GM12874 (cell line): ENCODE results near the gene GRIA3.
A peak's percentile ranks its signal among the peaks of the same experiment; 100 is the strongest.

ENCODE experiments used
- CTCF ChIP-seq: IDR thresholded peaks from 2 replicates; pipeline ENCODE4 v1.5.1; 2011; ENCODE audit warnings: low read depth, mild to moderate bottlenecking, control low read depth, low read length, moderate library complexity; ENCODE audit not compliant: insufficient read depth

Gene GRIA3

GRCh38 chrX:123159403-123159802 lies 24.7 kb upstream of the GRIA3 start:
- no peak for TF ChIP-seq CTCF

GRCh38 chrX:123167621-123168020 lies 16.5 kb upstream of the GRIA3 start:
- TF ChIP-seq CTCF: no peak

GRCh38 chrX:123169247-123169901 lies 14.7 kb upstream of the GRIA3 start:
- TF ChIP-seq CTCF: no peak

- TF ChIP-seq CTCF: no peak
Observed at GRCh38 chrX:123170546-123170945, 13.5 kb upstream of the GRIA3 start.

GRCh38 chrX:123171781-123172180 lies 12.3 kb upstream of the GRIA3 start:
- no peak for TF ChIP-seq CTCF

GRCh38 chrX:123172869-123173268 lies 11.2 kb upstream of the GRIA3 start:
- no peak for TF ChIP-seq CTCF

- TF ChIP-seq CTCF: peak; percentile 5; the same call in 1 of the 2 replicates
Observed at GRCh38 chrX:123173833-123174232, 10.2 kb upstream of the GRIA3 start.
